HG03064 (cell line): ENCODE results near the gene RNF144B.
A peak's percentile ranks its signal among the peaks of the same experiment; 100 is the strongest.
"Not testable (repeated sequence)": the region's sequence is repeated elsewhere in the genome, so short reads cannot be mapped to it uniquely, and the experiment has no call there.

Source experiments
- ATAC-seq: cut with Tn5 transposase; IDR thresholded peaks from one replicate; pipeline ENCODE4 v1.9.1; 2021; ENCODE audit warnings: low read depth; ENCODE audit not compliant: unreplicated experiment

RNF144B gene

GRCh38 chr6:18387061-18387721, at the start of gene RNF144B:
Gene RNF144B, plus strand, starts transcription at chr6:18387350. Its CDS starts 12,185 bp downstream, at chr6:18399535.
- peak; percentile 81 for ATAC-seq

DNA sequence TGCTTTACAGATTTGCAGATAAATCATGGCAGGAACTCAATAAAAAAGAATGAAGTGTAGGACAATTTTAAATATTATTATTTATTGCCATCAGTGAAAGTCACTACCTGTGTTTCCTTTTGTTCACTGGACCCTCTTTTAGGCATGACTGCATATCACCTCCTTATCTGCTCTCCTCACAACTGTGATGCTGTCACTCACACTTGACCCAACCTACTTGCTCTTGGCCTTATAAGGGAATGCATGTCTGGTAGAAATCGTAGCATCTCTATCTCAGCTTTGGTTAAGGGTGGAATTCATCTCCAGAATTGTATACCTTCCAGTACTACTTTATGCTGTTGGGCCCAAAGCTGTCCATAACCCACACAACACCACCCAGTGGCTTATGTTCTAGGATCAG, 47.6 kb upstream of the RNF144B start:
- no peak for ATAC-seq

GRCh38 chr6:18340781-18341551, 46.2 kb upstream of the RNF144B start:
- no peak for ATAC-seq

DNA sequence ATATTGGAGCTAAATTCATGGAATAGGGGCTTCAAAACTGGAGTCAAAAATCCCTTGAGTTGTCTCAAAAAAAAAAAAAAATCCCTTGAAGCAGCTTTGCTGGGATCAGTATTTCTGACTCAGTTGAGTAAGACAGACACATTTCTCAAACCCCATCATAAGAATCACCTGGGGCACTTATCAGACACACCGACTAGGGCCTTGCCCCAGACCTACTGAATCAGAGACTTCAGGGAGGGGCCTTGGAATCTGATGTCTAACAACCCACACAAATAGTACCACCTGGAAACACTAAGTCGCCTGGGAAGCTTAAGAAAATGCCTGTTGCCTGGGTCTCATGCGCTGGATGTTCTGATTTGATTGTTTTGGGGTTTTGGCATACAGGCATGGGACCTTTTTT, 44.9 kb upstream of the RNF144B start:
- ATAC-seq: no peak

- ATAC-seq: no peak
Measured at GRCh38 chr6:18343741-18344140, 43.4 kb upstream of the RNF144B start.

- no peak for ATAC-seq
Measured at GRCh38 chr6:18347021-18347577, 40.1 kb upstream of the RNF144B start.

- no peak for ATAC-seq
Measured at GRCh38 chr6:18347866-18348265, 39.3 kb upstream of the RNF144B start.

DNA sequence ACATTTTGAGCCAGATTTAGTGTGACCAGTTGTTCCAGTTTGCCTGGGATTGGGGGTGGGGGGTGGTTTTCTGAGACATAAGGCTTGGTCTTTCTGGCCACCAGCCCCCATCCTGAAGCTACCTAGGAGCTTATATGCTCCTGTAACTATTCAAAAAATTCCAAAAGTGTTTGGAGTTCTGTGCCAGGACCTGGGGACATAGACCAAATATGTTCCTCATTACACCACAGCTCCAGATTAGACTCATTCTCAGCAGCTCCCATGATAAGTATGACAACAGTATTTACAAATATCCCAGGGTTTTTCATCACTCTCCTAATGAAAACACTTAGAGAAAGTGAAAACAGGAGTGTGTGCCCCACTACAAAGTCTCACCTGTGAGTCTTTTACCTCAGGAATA, 37.8 kb upstream of the RNF144B start:
- no peak for ATAC-seq

DNA sequence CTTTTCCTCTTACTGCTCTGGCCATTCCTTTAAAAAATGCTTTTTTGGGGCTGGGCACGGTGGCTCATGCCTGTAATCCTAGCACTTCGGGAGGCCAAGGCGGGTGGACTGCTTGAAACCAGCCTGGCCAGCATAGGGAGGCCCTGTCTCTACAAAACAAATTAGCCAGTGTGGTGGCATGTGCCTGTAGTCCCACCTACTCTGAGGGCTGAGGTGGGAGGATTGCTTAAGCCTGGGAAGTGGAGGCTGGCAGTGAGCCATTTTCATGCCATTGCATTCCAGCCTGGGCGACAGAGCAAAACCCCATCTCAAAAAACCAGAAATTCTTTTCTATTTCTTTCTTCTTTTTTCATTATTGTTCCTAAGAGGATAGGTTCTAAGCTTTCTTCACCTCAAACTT, 36.9 kb upstream of the RNF144B start:
- no peak for ATAC-seq

DNA sequence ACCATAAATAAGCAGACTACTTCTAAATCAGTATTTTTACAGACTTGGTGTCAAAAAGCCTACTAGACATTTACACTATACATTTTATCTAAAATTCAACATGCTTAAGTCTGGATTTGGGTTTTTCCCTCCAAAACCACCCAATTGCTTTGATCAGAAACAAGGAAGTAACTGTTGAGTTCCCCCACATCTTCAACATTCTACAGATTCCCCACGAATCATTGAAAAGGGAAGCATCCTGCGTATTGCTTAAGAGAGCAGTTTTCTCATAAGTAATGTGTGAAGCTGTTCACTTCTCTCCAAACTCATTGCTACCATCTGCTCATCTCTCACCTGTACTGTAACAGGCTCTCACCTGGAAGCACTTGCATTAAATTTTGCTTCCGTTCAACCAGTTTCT, 36.4 kb upstream of the RNF144B start:
- no peak for ATAC-seq

GRCh38 chr6:18352001-18352400, 35.1 kb upstream of the RNF144B start:
- ATAC-seq: no peak

GRCh38 chr6:18352842-18353241, 34.3 kb upstream of the RNF144B start:
- no peak for ATAC-seq

- ATAC-seq: no peak
Measured at GRCh38 chr6:18353251-18353650, 33.9 kb upstream of the RNF144B start.

GRCh38 chr6:18357546-18357945, 29.6 kb upstream of the RNF144B start:
- ATAC-seq: not testable (repeated sequence)

DNA sequence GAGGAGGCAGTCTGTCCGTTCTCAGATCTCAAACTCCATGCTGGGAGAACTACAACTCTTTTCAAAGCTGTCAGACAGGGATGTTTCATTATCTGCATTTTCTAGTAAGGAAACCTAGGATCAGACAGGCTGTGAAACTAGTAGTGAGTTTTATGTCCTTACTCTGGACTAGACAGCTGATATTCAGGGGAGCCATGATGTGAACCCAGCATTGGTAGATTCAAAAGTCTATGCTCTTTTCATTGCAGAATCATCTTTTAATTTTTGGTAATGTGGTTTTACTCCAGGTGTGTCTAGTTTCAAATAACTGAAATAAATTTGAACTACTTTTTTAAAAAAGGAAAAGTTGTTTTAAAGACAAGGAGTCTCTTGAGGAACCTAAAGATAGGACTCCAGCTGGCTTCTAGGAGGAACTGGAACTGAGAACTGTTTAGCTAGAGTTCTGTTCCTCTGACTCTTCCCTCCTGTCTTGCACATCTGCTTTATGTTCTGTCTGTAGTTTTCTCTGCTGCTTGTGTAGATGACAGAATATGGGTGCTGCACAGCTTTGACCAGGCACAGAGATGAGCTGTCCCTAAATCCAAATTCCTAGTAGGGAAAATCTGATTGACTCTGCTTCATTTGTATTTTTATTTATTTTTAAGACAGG, 27.8 kb upstream of the RNF144B start:
- peak; percentile 97 for ATAC-seq

- ATAC-seq: no peak
Measured at GRCh38 chr6:18360188-18360587, 27.0 kb upstream of the RNF144B start.

DNA sequence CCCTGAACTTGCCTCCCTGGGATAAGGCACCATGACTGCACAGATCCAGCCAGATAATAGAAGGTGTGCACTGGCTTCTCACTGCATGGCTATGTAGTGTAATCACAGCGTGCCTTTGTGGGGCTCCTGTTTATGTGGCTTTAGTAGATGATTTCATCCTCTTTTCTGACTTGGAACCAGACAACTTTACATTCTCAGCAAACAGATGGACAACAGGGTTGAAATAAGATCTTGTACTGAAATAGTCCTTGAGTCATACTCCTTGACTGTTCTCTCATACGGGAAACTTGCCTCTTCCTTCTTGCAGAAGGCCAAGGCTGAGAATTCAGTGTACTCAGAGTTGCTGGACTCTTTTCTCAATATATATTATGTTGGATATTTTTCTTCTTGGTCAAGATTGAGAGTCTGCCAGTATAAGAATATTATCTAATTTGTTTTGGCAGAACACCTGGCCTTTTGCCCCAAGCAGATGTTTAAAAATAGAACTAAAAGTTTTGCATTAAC, 25.0 kb upstream of the RNF144B start:
- no peak for ATAC-seq

DNA sequence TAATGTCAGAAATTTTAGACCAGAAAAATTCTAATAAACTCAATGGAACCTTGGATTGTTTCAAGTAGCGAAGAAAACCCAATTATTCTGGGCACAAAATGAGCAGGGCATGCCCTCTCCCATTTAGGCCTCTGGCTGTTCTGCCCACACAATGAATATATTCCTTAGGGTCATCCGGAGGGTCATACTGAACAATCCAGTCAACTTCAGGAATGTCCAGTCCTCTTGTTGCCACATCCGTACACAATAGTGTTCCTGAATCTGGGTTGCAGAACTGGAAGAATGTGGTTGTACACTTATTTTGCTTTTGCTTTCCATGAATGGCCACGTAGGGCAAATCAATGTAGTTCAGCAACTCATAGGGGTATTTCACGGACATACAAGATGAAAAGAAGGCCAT, 23.4 kb upstream of the RNF144B start:
- no peak for ATAC-seq

GRCh38 chr6:18364561-18364960, 22.6 kb upstream of the RNF144B start:
- not testable (repeated sequence) for ATAC-seq

DNA sequence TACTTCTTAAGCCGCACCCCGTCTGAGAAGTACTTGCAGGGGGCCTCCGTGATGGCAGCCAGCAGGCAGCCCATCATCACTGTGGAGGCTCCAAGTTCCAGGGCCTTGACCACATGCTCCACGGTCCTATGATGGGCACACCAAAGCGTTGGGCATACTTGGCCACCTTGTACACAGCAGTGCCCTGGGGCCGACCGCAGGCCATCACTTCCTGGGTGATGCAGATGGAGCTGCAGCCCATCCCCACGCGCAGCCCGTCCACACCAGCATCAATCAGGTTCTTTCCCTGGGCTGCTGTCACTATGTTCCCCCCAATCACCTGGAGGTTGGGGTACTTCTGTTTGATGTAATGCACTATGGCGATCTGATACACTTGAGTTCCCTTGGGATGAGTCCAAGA, 19.8 kb upstream of the RNF144B start:
- no peak for ATAC-seq
